HepG2 (cell line): ENCODE measurements around the gene GAN. TPM values are rescaled to one million over a fixed set of nuclear protein-coding genes. Genes with fewer than 3 reads are reported as not detected.

ENCODE experiments used
- ATAC-seq: fragments of 200-7000 bp; cut with Tn5 transposase; 3 replicates; pipeline ENCODE4 v1.9.1; 2020; ENCODE audit warnings: mild to moderate bottlenecking, moderate library complexity
- BruUV-seq: library from RNA; stranded (reverse); fragments of 400-500 nt; replicated peaks from 2 replicates; lab custom pipeline; 2021; lab: Mats Ljungman, UMichigan
- CTCF ChIA-PET: fragments of 300-600 bp; formaldehyde crosslinking; extraction: SDS; loops from one replicate; lab custom pipeline; 2021; ENCODE audit warnings: low total read pairs, inconsistent platforms, low intra/inter-chr PET ratio; lab: Yijun Ruan, JAX
- POLR2A ChIA-PET: fragments of 350-600 bp; sonication (Branson Sonifier 250); formaldehyde crosslinking; loops from one replicate; lab custom pipeline; 2020; ENCODE audit warnings: antibody characterized with exemption, inconsistent platforms; lab: Yijun Ruan, JAX
- DNase-seq: peaks from one replicate; pipeline ENCODE4 v3.0.0-alpha.2; 2015; ENCODE audit warnings: low spot score
- FAIRE-seq: peaks from 3 replicates; lab custom pipeline; 2011; peaks lifted over from hg19 to GRCh38; lab: Jason Lieb, UNC
- H2AFZ ChIP-seq: one replicate; pipeline ENCODE4 v1.6.1; 2011; ENCODE audit warnings: low read length, inconsistent platforms
- H3K27ac ChIP-seq: fragments of 300-600 bp; 3 replicates; pipeline ENCODE4 v1.8.0; 2011; ENCODE audit warnings: mixed run types, mild to moderate bottlenecking, mixed read lengths, low read length, inconsistent platforms; ENCODE audit not compliant: insufficient read depth; ENCODE audit errors: extremely low read length
- H3K27me3 ChIP-seq, 2 experiments: fragments of 200-600 bp in 1 of 2; 2 replicates in 1 of 2; 3 replicates in 1 of 2; pipeline versions ENCODE4 v1.6.0 to v1.8.0; 2011; ENCODE audit warnings: low read length in 2 of 2, mild to moderate bottlenecking in 2 of 2, moderate library complexity in 2 of 2, inconsistent platforms in 1 of 2; ENCODE audit not compliant: insufficient read depth in 2 of 2, control insufficient read depth in 1 of 2
- H3K36me3 ChIP-seq, 2 experiments: fragments of 200-600 bp in 1 of 2; replicated peaks in 1 of 2; 2 replicates in 1 of 2; 3 replicates in 1 of 2; pipeline versions ENCODE4 v1.5.1 to v1.8.0; 2011; ENCODE audit warnings: low read length in 2 of 2, inconsistent platforms in 1 of 2; ENCODE audit not compliant: insufficient read depth in 2 of 2, control insufficient read depth in 1 of 2
- H3K4me1 ChIP-seq: 2 replicates; pipeline ENCODE4 v1.5.1; 2012; ENCODE audit warnings: low read length, inconsistent platforms; ENCODE audit not compliant: insufficient read depth
- H3K4me2 ChIP-seq: 2 replicates; pipeline ENCODE4 v1.6.0; 2011; ENCODE audit warnings: low read depth, low read length, inconsistent platforms
- H3K4me3 ChIP-seq, 3 experiments: fragments of 200-600 bp in 1 of 3; sonication (generic), shearing (Covaris generic) in 1 of 3; replicated peaks in 1 of 3; 2 replicates each; pipeline ENCODE4 v1.5.1; 2011 to 2016; ENCODE audit warnings: low read length in 3 of 3, inconsistent platforms in 2 of 3, low read depth in 2 of 3, mild to moderate bottlenecking in 2 of 3, control low read depth in 1 of 3, mixed read lengths in 1 of 3; ENCODE audit not compliant: insufficient read depth in 1 of 3
- H3K79me2 ChIP-seq: one replicate; pipeline ENCODE4 v1.6.1; 2011; ENCODE audit warnings: low read length, inconsistent platforms; ENCODE audit not compliant: insufficient read depth
- H3K9ac ChIP-seq: 2 replicates; pipeline ENCODE4 v1.6.0; 2011; ENCODE audit warnings: mild to moderate bottlenecking, low read depth, low read length, inconsistent platforms; ENCODE audit not compliant: insufficient read depth
- H3K9me3 ChIP-seq: 2 replicates; pipeline ENCODE4 v1.5.1; 2012; ENCODE audit warnings: mild to moderate bottlenecking, low read length
- H4K20me1 ChIP-seq: 2 replicates; pipeline ENCODE4 v1.6.0; 2011; ENCODE audit warnings: inconsistent platforms, mild to moderate bottlenecking, low read length, moderate library complexity; ENCODE audit not compliant: insufficient read depth
- ETV5 ChIP-seq: IDR thresholded peaks from 2 replicates; pipeline ENCODE4 v1.6.1; 2018; ENCODE audit warnings: missing biosample characterization, missing genetic modification reagents, inconsistent platforms, borderline replicate concordance
- MAFF ChIP-seq: IDR thresholded peaks from 2 replicates; pipeline ENCODE4 v1.6.1; 2011; ENCODE audit warnings: low read depth, low read length, improper control_type of control experiment
- MAFK ChIP-seq, 2 experiments: IDR thresholded peaks in 1 of 2; conservative IDR thresholded peaks in 1 of 2; 2 replicates each; pipeline ENCODE4 v1.6.1; 2011; ENCODE audit warnings: improper control_type of control experiment in 2 of 2, low read length in 2 of 2
- WGBS: methylation state at CpG from one replicate; pipeline ENCODE4 v1.1.6; 2017; ENCODE audit warnings: low lambda C conversion rate; 5-methylcytosine and 5-hydroxymethylcytosine counted together
- in situ Hi-C: cut with HindIII; loops from 2 replicates; pipeline ENCODE4 v1.10.0; 2017; ENCODE audit warnings: low pct_unique_long_range_greater_than_20kb; ENCODE audit not compliant: extremely low pct_ligation_motif_present
- intact Hi-C: fragments of 100-400 bp; cut with micrococcal nuclease; formaldehyde crosslinking; loops from one replicate; pipeline ENCODE4 v1.10.0; 2022; ENCODE audit not compliant: unreplicated experiment
- polyA plus RNA-seq, 8 experiments: library from polyadenylated mRNA; depleted of rRNA in 3 of 8; stranded (reverse) in 7 of 8; unstranded in 1 of 8; fragments of >200 nt; fragmentation: Illumina TruSeq in 4 of 8; extraction: Trizol in 4 of 8; gene quantifications; 2 replicates each; pipeline versions ENCODE4 v1.2.1 to v1.2.3, GENCODE V29; 2011 to 2016; ENCODE audit warnings: low read depth in 4 of 8, missing spikeins in 1 of 8, mixed read lengths in 1 of 8; ENCODE audit not compliant: insufficient read depth in 1 of 8
- total RNA-seq, 5 experiments: library from RNA; depleted of rRNA; stranded (reverse); fragments of >200 nt; fragmentation: Illumina TruSeq; extraction: Trizol; gene quantifications; 2 replicates each; pipeline ENCODE4 v1.2.3, GENCODE V29; 2016; ENCODE audit warnings: low read depth in 1 of 5
- TF ChIP-seq, protein P1 (sequence below): sonication (generic); formaldehyde crosslinking; IDR thresholded peaks from 2 replicates; pipeline ENCODE4 v1.9.0; 2022; ENCODE audit warnings: missing genetic modification reagents, mild to moderate bottlenecking, borderline replicate concordance

Gene GAN
- total and polyA plus RNA-seq, 2 of the 13 experiments (the other 11 are each of a cell fraction or from before 2014, with no cell fraction given): 4.3 to 11.0 TPM

DNA sequence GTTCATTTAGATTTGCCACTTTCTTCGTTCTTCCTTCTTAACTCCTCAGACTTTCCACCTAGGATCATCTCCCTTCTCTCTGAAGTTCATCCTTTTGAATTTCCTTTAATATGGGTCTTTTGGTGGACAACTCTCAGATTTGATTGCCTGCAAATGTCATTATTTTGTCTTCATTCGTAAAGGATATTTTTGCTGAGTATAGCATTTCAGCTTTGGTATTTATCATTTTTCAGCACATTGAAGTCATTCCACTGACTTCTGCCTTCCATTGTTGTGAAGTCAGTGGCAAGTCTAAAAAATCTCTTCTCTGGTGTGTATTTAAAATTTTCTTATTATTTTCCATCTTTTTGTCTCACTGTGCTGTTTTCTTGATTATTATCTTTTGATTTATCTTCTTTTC, 45.4 kb downstream of the GAN start:
- TF ChIP-seq ETV5 (CRISPR knock-in tag): no peak
- TF ChIP-seq MAFF: peak; percentile 91
- peak; percentile 84 to 94 for TF ChIP-seq MAFK (conservative IDR thresholded peaks at IDR 0.05 in 1 of 2, IDR thresholded peaks at IDR 0.05 in 1 of 2; ENCODE audit: low read length in 2 of 2)
- Histone ChIP-seq H3K4me3 (no peak overlapping the region), H4K20me1 (no peaks in the 10 kb centered on the region), H2AFZ (no peak overlapping the region), H3K36me3 (peaks cover 25 to 51% of the 10 kb centered on the region in 2 experiments), H3K9ac (no peak overlapping the region), H3K27ac (no peak overlapping the region), H3K9me3 (no peaks in the 10 kb centered on the region), H3K4me2 (no peak overlapping the region), H3K79me2 (no peaks in the 10 kb centered on the region), H3K4me1 (no peaks in the 10 kb centered on the region), H3K27me3 (no peaks in the 10 kb centered on the region)
- in situ Hi-C loops (loop anchor here (10.0 kb wide), 1 partner anchor 515 kb away; no protein-coding TSS in a partner anchor), intact Hi-C loops (no loop called here)
- 93% methylated on average over 2 of the region's 2 CpGs for WGBS
- CTCF ChIA-PET: no interaction called here
- POLR2A ChIA-PET: no interaction called here
- no peak for FAIRE-seq
- ATAC-seq: no peak
- no TSS peak for BruUV-seq
- no peak for DNase-seq

DNA sequence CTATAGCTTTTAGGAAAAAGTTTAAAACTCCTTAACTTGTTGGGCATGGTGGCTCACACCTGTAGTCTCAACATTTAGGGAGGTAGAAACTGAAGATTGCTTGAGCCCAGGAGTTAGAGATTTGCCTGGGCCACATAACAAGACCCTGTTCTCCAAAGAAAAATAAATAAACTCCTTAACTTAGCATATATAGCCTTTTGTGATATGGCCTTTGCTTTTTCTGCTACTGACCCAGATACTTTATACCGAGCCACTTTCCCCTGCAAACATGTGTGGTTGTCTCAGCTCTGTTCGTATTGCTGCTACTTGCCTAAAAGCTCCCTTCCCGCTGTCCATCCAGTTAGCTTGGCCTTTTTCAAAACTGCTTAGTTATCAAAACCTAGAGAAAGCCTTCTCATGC, 51.0 kb downstream of the GAN start:
- no peak for FAIRE-seq
- H3K27ac ChIP-seq: no peak overlapping the region
- TF ChIP-seq MAFK (conservative IDR thresholded peaks at IDR 0.05 in 1 of 2, IDR thresholded peaks at IDR 0.05 in 1 of 2; ENCODE audit: low read length in 2 of 2): peak in 1 of 2 experiments; percentile 39; a peak in 2 of 4 replicates
- TF ChIP-seq, protein P1, sequence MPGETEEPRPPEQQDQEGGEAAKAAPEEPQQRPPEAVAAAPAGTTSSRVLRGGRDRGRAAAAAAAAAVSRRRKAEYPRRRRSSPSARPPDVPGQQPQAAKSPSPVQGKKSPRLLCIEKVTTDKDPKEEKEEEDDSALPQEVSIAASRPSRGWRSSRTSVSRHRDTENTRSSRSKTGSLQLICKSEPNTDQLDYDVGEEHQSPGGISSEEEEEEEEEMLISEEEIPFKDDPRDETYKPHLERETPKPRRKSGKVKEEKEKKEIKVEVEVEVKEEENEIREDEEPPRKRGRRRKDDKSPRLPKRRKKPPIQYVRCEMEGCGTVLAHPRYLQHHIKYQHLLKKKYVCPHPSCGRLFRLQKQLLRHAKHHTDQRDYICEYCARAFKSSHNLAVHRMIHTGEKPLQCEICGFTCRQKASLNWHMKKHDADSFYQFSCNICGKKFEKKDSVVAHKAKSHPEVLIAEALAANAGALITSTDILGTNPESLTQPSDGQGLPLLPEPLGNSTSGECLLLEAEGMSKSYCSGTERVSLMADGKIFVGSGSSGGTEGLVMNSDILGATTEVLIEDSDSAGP: no peak
- ATAC-seq: no peak
- H3K36me3 ChIP-seq: peaks cover 31 to 75% of the 10 kb centered on the region in 2 experiments
- no peak overlapping the region for H2AFZ ChIP-seq
- intact Hi-C loops (loop anchor here (1.0 to 5.0 kb wide), 4 partner anchors 358 to 522 kb away; no protein-coding TSS in a partner anchor), in situ Hi-C loops (loop anchor here (5.0 to 10.0 kb wide), 2 partner anchors 372 to 509 kb away; no protein-coding TSS in a partner anchor)
- CTCF ChIA-PET: interaction anchor here (0.8 to 2.8 kb wide), 5 partner anchors 258 to 508 kb away, joined by 3 to 27 read pairs (median 11); no protein-coding TSS in a partner anchor
- BruUV-seq: no TSS peak
- H3K4me2 ChIP-seq: no peak overlapping the region
- DNase-seq: no peak
- no peak overlapping the region for H3K9ac ChIP-seq
- no peaks in the 10 kb centered on the region for H4K20me1 ChIP-seq
- H3K4me3 ChIP-seq: no peak overlapping the region
- no peaks in the 10 kb centered on the region for H3K9me3 ChIP-seq
- H3K4me1 ChIP-seq: no peaks in the 10 kb centered on the region
- WGBS: 93% methylated on average over 3 of the region's 3 CpGs
- no peaks in the 10 kb centered on the region for H3K27me3 ChIP-seq
- POLR2A ChIA-PET: no interaction called here
- no peaks in the 10 kb centered on the region for H3K79me2 ChIP-seq
